IMR-90 (cell line): ENCODE results near the gene NCKAP5. TPM values are rescaled to one million over a fixed set of nuclear protein-coding genes. Genes with fewer than 3 reads are reported as not detected.

Source experiments
- ATAC-seq: fragments of 200-7000 bp; cut with Tn5 transposase; 2 replicates; pipeline ENCODE4 v1.9.1; 2020; ENCODE audit warnings: low read depth, mild to moderate bottlenecking, moderate library complexity
- BruUV-seq: library from RNA; stranded (reverse); fragments of 400-500 nt; replicated peaks from 2 replicates; lab custom pipeline; 2021; lab: Mats Ljungman, UMichigan
- CTCF ChIA-PET: fragments of 300-600 bp; formaldehyde crosslinking; extraction: SDS; loops from one replicate; lab custom pipeline; 2021; ENCODE audit warnings: antibody characterized with exemption; lab: Yijun Ruan, JAX
- POLR2A ChIA-PET: fragments of 300-600 bp; sonication (Branson Sonifier 250); formaldehyde crosslinking; loops from one replicate; lab custom pipeline; 2022; ENCODE audit warnings: antibody characterized with exemption; ENCODE audit not compliant: unreplicated experiment; lab: Charles Lee
- DNase-seq: peaks from one replicate; pipeline ENCODE4 v3.0.0; 2013
- H2AFZ ChIP-seq: replicated peaks from 2 replicates; pipeline ENCODE3; 2013; ENCODE audit warnings: low read length, mild to moderate bottlenecking; ENCODE audit not compliant: poor library complexity
- H2AK5ac ChIP-seq: 2 replicates; pipeline ENCODE4 v1.6.1; 2013; ENCODE audit warnings: low read depth, low read length, inconsistent platforms
- H2AK9ac ChIP-seq: replicated peaks from 2 replicates; pipeline ENCODE3; 2013; ENCODE audit warnings: mild to moderate bottlenecking, low read depth, low read length, moderate library complexity; ENCODE audit not compliant: poor library complexity
- H2BK120ac ChIP-seq: 2 replicates; pipeline ENCODE4 v1.6.1; 2013; ENCODE audit warnings: low read depth, low read length, inconsistent platforms
- H2BK15ac ChIP-seq: 3 replicates; pipeline ENCODE4 v1.6.1; 2013; ENCODE audit warnings: low read depth, low read length, inconsistent platforms
- H2BK20ac ChIP-seq: 2 replicates; pipeline ENCODE4 v1.6.1; 2013; ENCODE audit warnings: low read depth, mild to moderate bottlenecking, inconsistent platforms, low read length, moderate library complexity
- H2BK5ac ChIP-seq: 2 replicates; pipeline ENCODE4 v1.6.1; 2013; ENCODE audit warnings: mild to moderate bottlenecking, low read depth, low read length, inconsistent platforms; ENCODE audit not compliant: poor library complexity, severe bottlenecking
- H3K14ac ChIP-seq: replicated peaks from 2 replicates; pipeline ENCODE4 v1.6.1; 2013; ENCODE audit warnings: low read depth, low read length, inconsistent platforms
- H3K18ac ChIP-seq: 2 replicates; pipeline ENCODE4 v1.6.1; 2013; ENCODE audit warnings: low read depth, low read length, control low read depth
- H3K23ac ChIP-seq: 2 replicates; pipeline ENCODE4 v1.6.1; 2013; ENCODE audit warnings: low read depth, low read length, inconsistent platforms
- H3K27ac ChIP-seq: 2 replicates; pipeline ENCODE4 v1.5.1; 2013; ENCODE audit warnings: mild to moderate bottlenecking, control low read depth, low read length; ENCODE audit not compliant: insufficient read depth
- H3K27me3 ChIP-seq: 2 replicates; pipeline ENCODE4 v1.6.1; 2013; ENCODE audit warnings: low read length; ENCODE audit not compliant: control insufficient read depth, insufficient read depth
- H3K36me3 ChIP-seq: 2 replicates; pipeline ENCODE4 v1.6.1; 2013; ENCODE audit warnings: low read length, mixed read lengths; ENCODE audit not compliant: control insufficient read depth, insufficient read depth
- H3K4ac ChIP-seq: 2 replicates; pipeline ENCODE4 v1.6.1; 2013; ENCODE audit warnings: low read depth, low read length, inconsistent platforms
- H3K4me1 ChIP-seq: 2 replicates; pipeline ENCODE4 v1.6.1; 2013; ENCODE audit warnings: low read length, mixed read lengths; ENCODE audit not compliant: control insufficient read depth, insufficient read depth
- H3K4me2 ChIP-seq: 2 replicates; pipeline ENCODE4 v1.6.1; 2013; ENCODE audit warnings: low read depth, mild to moderate bottlenecking, control low read depth, low read length, moderate library complexity
- H3K4me3 ChIP-seq: 2 replicates; pipeline ENCODE4 v1.5.1; 2013; ENCODE audit warnings: low read depth, mild to moderate bottlenecking, control low read depth, low read length, moderate library complexity; ENCODE audit not compliant: insufficient read depth
- H3K56ac ChIP-seq: 2 replicates; pipeline ENCODE4 v1.6.1; 2013; ENCODE audit warnings: low read length, inconsistent platforms; ENCODE audit not compliant: insufficient read depth; ENCODE audit errors: extremely low read depth
- H3K79me1 ChIP-seq, 2 experiments: 2 replicates each; pipeline ENCODE4 v1.6.1; 2013; ENCODE audit warnings: low read length in 2 of 2, inconsistent platforms in 1 of 2, low read depth in 1 of 2
- H3K9ac ChIP-seq: 2 replicates; pipeline ENCODE4 v1.6.1; 2013; ENCODE audit warnings: low read depth, low read length, control low read depth
- H3K9me1 ChIP-seq: 2 replicates; pipeline ENCODE4 v1.6.1; 2013; ENCODE audit warnings: low read length, inconsistent platforms; ENCODE audit not compliant: insufficient read depth
- H3K9me3 ChIP-seq: 2 replicates; pipeline ENCODE4 v1.6.1; 2013; ENCODE audit warnings: low read length; ENCODE audit not compliant: control insufficient read depth, insufficient read depth
- H4K20me1 ChIP-seq: 2 replicates; pipeline ENCODE4 v1.6.1; 2013; ENCODE audit warnings: low read length, inconsistent platforms; ENCODE audit not compliant: insufficient read depth
- H4K5ac ChIP-seq: 2 replicates; pipeline ENCODE4 v1.6.1; 2013; ENCODE audit warnings: mild to moderate bottlenecking, low read depth, low read length, control low read depth
- H4K8ac ChIP-seq, 2 experiments: 2 replicates each; pipeline ENCODE4 v1.6.1; 2013; ENCODE audit warnings: low read depth in 2 of 2, low read length in 2 of 2, control low read depth in 1 of 2, inconsistent platforms in 1 of 2
- H4K91ac ChIP-seq: 2 replicates; pipeline ENCODE4 v1.6.1; 2013; ENCODE audit warnings: low read depth, low read length, inconsistent platforms; ENCODE audit not compliant: insufficient read depth
- BHLHE40 ChIP-seq: fragments of 150-350 bp; IDR thresholded peaks from 2 replicates; pipeline ENCODE4 v1.6.1; 2016; ENCODE audit warnings: mild to moderate bottlenecking, low read depth, low read length
- CHD1 ChIP-seq: IDR thresholded peaks from 2 replicates; pipeline ENCODE4 v1.6.1; 2012; ENCODE audit warnings: low read depth, low read length, improper control_type of control experiment
- CTCF ChIP-seq: conservative IDR thresholded peaks from 2 replicates; pipeline ENCODE4 v1.5.1; 2012; ENCODE audit warnings: mild to moderate bottlenecking, low read depth, low read length, improper control_type of control experiment
- ELK1 ChIP-seq: fragments of 150-350 bp; IDR thresholded peaks from 2 replicates; pipeline ENCODE4 v1.6.1; 2016; ENCODE audit warnings: low read depth, mild to moderate bottlenecking, low read length, moderate library complexity, borderline replicate concordance
- FOS ChIP-seq: fragments of 150-350 bp; IDR thresholded peaks from 2 replicates; pipeline ENCODE4 v1.6.1; 2016; ENCODE audit warnings: low read depth, low read length
- MAZ ChIP-seq: IDR thresholded peaks from 2 replicates; pipeline ENCODE4 v1.6.1; 2012; ENCODE audit warnings: low read depth, mild to moderate bottlenecking, low read length, improper control_type of control experiment, moderate library complexity, borderline replicate concordance
- MXI1 ChIP-seq: IDR thresholded peaks from 2 replicates; pipeline ENCODE4 v1.6.1; 2012; ENCODE audit warnings: low read depth, mild to moderate bottlenecking, low read length, moderate library complexity, borderline replicate concordance
- POLR2A ChIP-seq: IDR thresholded peaks from 2 replicates; pipeline ENCODE4 v1.6.1; 2012; ENCODE audit warnings: mild to moderate bottlenecking, low read depth, low read length
- RAD21 ChIP-seq: IDR thresholded peaks from 2 replicates; pipeline ENCODE4 v1.6.1; 2012; ENCODE audit warnings: low read length, improper control_type of control experiment
- RCOR1 ChIP-seq: IDR thresholded peaks from 2 replicates; pipeline ENCODE4 v1.6.1; 2012; ENCODE audit warnings: mild to moderate bottlenecking, low read length, improper control_type of control experiment; ENCODE audit not compliant: insufficient replicate concordance
- RFX5 ChIP-seq: IDR thresholded peaks from 2 replicates; pipeline ENCODE4 v1.8.0; 2012; ENCODE audit warnings: low read depth, mild to moderate bottlenecking, low read length, moderate library complexity
- SMC3 ChIP-seq: fragments of 150-350 bp; IDR thresholded peaks from 2 replicates; pipeline ENCODE4 v1.6.1; 2016; ENCODE audit warnings: low read depth, mild to moderate bottlenecking, antibody characterized with exemption, low read length, moderate library complexity
- USF2 ChIP-seq: fragments of 150-350 bp; IDR thresholded peaks from 2 replicates; pipeline ENCODE4 v1.6.1; 2017; ENCODE audit warnings: mild to moderate bottlenecking, antibody characterized with exemption, low read length, low read depth
- WGBS, 2 experiments: methylation state at CpG; one replicate each; pipeline versions ENCODE4 v1.1.5 to v1.1.7; 2013; ENCODE audit warnings: missing lambda C conversion rate in 2 of 2; ENCODE audit not compliant: insufficient read length in 1 of 2; ENCODE audit errors: extremely low coverage in 2 of 2; 5-methylcytosine and 5-hydroxymethylcytosine counted together
- dilution Hi-C: fragments of 300-500 bp; cut with HindIII; formaldehyde crosslinking; loops from one replicate; pipeline ENCODE4 v1.14.3; 2018; ENCODE audit warnings: low sequenced_read_pairs; ENCODE audit not compliant: unreplicated experiment
- in situ Hi-C: fragments of 300-500 bp; cut with MboI; formaldehyde crosslinking; loops from 3 replicates; pipeline ENCODE4 v1.14.3; 2019; ENCODE audit warnings: low sequenced_read_pairs, inconsistent platforms, mixed read lengths
- intact Hi-C: fragments of 100-400 bp; cut with micrococcal nuclease; formaldehyde crosslinking; loops from 2 replicates; pipeline ENCODE4 v1.10.0; 2022
- polyA plus RNA-seq, 3 experiments: library from polyadenylated mRNA; depleted of rRNA; stranded (reverse); fragments of >200 nt; gene quantifications; 2 replicates each; pipeline ENCODE4 v1.2.3, GENCODE V29; 2012; ENCODE audit warnings: low replicate concordance in 1 of 3
- total RNA-seq: library from RNA; depleted of rRNA; stranded (reverse); fragments of >200 nt; gene quantifications from 2 replicates; pipeline ENCODE4 v1.2.3, GENCODE V29; 2012

NCKAP5 gene
- total and polyA plus RNA-seq, 2 of the 4 experiments (the other 2 are of a cell fraction), result 2.7 to 3.9 TPM

GRCh38 chr2:132955871-132956615, 612.2 kb downstream of the NCKAP5 start (continued):
- TF ChIP-seq RAD21, result no peak

- no peaks in the 10 kb centered on the region for H4K20me1 ChIP-seq
- H3K36me3 ChIP-seq, result peaks cover 5% of the 10 kb centered on the region
- no peak overlapping the region for H3K18ac ChIP-seq
- no peak overlapping the region for H3K23ac ChIP-seq
- CTCF ChIA-PET, result no interaction called here
- H3K9me3 ChIP-seq, result no peaks in the 10 kb centered on the region
- no peak overlapping the region for H2AFZ ChIP-seq
- no TSS peak for BruUV-seq
- no peak overlapping the region for H4K5ac ChIP-seq
- intact Hi-C loops (no loop called here), dilution Hi-C loops (no loop called here), in situ Hi-C loops (no loop called here)
- H2AK9ac ChIP-seq, result no peak overlapping the region
- no peak overlapping the region for H4K91ac ChIP-seq
- H4K8ac ChIP-seq, result no peak overlapping the region
- no peak overlapping the region for H3K27ac ChIP-seq
- no peak overlapping the region for H3K4me3 ChIP-seq
- H3K79me1 ChIP-seq, result peaks cover 0 to 6% of the 10 kb centered on the region in 2 experiments; a peak in 1 of 4 replicates
- no CpG with 5 or more reads among the region's 1 CpG for WGBS, 2 experiments
- H2BK15ac ChIP-seq, result no peak overlapping the region
- H3K9ac ChIP-seq, result no peak overlapping the region
- no peak overlapping the region for H2AK5ac ChIP-seq
- no peaks in the 10 kb centered on the region for H3K4me1 ChIP-seq
- DNase-seq (no peak), ATAC-seq (no peak)
- H3K4me2 ChIP-seq, result no peak overlapping the region
- no peak overlapping the region for H2BK120ac ChIP-seq
- POLR2A ChIA-PET, result no interaction called here
- no peaks in the 10 kb centered on the region for H3K27me3 ChIP-seq
- H2BK5ac ChIP-seq, result no peak overlapping the region
- H2BK20ac ChIP-seq, result no peak overlapping the region
- no peak overlapping the region for H3K56ac ChIP-seq
- H3K9me1 ChIP-seq, result no peaks in the 10 kb centered on the region
- no peak overlapping the region for H3K14ac ChIP-seq
- H3K4ac ChIP-seq, result no peak overlapping the region
- TF ChIP-seq MXI1 (no peak), USF2 (no peak), RFX5 (no peak), SMC3 (no peak), ELK1 (no peak), RCOR1 (no peak), MAZ (no peak), FOS (no peak), BHLHE40 (no peak), POLR2A (no peak), RAD21 (no peak), CHD1 (no peak), CTCF (no peak)
These were observed 614.5 kb downstream of the NCKAP5 start for GRCh38 chr2:132953771-132954170.
